Measurements from ENCODE around the gene NOX3.

DNA sequence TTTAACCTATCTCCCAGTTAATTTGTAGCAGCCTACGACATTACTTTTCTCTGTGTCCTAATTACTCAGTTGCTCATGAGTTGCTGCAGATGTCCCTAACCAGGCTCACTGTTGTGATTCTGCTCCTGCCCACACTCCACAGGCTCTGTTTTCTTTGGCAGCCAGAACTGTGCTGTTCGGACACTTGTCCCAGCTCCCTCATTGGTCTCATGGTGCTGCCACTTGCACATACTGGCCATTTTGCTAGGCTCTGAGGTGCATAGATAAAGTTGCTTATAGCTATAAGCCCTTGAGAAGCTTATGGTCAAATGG lies 55.0 kb downstream of the NOX3 start:
- TF ChIP-seq, protein P1, sequence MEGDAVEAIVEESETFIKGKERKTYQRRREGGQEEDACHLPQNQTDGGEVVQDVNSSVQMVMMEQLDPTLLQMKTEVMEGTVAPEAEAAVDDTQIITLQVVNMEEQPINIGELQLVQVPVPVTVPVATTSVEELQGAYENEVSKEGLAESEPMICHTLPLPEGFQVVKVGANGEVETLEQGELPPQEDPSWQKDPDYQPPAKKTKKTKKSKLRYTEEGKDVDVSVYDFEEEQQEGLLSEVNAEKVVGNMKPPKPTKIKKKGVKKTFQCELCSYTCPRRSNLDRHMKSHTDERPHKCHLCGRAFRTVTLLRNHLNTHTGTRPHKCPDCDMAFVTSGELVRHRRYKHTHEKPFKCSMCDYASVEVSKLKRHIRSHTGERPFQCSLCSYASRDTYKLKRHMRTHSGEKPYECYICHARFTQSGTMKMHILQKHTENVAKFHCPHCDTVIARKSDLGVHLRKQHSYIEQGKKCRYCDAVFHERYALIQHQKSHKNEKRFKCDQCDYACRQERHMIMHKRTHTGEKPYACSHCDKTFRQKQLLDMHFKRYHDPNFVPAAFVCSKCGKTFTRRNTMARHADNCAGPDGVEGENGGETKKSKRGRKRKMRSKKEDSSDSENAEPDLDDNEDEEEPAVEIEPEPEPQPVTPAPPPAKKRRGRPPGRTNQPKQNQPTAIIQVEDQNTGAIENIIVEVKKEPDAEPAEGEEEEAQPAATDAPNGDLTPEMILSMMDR (IDR thresholded peaks at IDR 0.05): no peak
- TF ChIP-seq POLR2AphosphoS5 (IDR thresholded peaks at IDR 0.05): no peak
